Astrocyte (in vitro differentiated cells and primary cell): ENCODE results near the gene PHF10.

ENCODE experiments used
- EZH2 ChIP-seq: IDR thresholded peaks from 2 replicates; pipeline ENCODE4 v1.6.1; 2012; ENCODE audit warnings: mild to moderate bottlenecking, low read length, inconsistent platforms; ENCODE audit not compliant: insufficient read depth
- TF ChIP-seq, protein P1 (sequence below): IDR thresholded peaks from 2 replicates; pipeline ENCODE4 v1.5.1; 2011; ENCODE audit warnings: low read depth, mild to moderate bottlenecking, inconsistent platforms, low read length, moderate library complexity; ENCODE audit not compliant: insufficient read depth

DNA sequence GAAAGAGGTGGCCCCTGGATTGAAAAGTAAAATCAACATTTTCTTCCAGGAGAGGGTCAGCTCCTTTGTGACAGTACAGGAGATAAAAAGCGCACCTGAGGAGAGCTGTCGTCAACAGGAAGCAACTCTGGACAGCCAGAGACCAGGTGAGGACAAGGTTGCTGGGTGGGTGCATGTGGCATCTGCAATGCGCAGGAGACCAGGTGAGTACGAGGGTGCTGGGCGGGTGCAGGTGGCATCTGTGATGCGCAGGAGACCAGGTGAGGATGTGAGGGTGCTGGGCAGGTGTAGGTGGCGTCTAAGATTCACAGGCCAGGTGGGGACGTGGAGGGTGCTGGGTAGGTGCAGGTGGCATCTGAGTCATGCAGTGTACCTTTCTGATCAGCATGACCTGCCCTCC is 60.8 kb downstream of the PHF10 start:
- TF ChIP-seq, protein P1, sequence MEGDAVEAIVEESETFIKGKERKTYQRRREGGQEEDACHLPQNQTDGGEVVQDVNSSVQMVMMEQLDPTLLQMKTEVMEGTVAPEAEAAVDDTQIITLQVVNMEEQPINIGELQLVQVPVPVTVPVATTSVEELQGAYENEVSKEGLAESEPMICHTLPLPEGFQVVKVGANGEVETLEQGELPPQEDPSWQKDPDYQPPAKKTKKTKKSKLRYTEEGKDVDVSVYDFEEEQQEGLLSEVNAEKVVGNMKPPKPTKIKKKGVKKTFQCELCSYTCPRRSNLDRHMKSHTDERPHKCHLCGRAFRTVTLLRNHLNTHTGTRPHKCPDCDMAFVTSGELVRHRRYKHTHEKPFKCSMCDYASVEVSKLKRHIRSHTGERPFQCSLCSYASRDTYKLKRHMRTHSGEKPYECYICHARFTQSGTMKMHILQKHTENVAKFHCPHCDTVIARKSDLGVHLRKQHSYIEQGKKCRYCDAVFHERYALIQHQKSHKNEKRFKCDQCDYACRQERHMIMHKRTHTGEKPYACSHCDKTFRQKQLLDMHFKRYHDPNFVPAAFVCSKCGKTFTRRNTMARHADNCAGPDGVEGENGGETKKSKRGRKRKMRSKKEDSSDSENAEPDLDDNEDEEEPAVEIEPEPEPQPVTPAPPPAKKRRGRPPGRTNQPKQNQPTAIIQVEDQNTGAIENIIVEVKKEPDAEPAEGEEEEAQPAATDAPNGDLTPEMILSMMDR = no peak
- no peak for TF ChIP-seq EZH2
